K562 (cell line): ENCODE measurements around the gene PPP1R36. TPM values are rescaled to one million over a fixed set of nuclear protein-coding genes. Genes with fewer than 3 reads are reported as not detected.

Experiments used
- ATAC-seq: fragments of 200-7000 bp; cut with Tn5 transposase; 3 replicates; pipeline ENCODE4 v1.9.1; 2020; ENCODE audit warnings: moderate library complexity
- BruUV-seq: library from RNA; stranded (reverse); fragments of 400-500 nt; replicated peaks from 2 replicates; lab custom pipeline; 2021; lab: Mats Ljungman, UMichigan
- CTCF ChIA-PET: fragments of 300-600 bp; formaldehyde crosslinking; extraction: SDS; loops from one replicate; lab custom pipeline; 2021; ENCODE audit warnings: low intra/inter-chr PET ratio; lab: Yijun Ruan, JAX
- POLR2A ChIA-PET: fragments of 300-600, 350-650 bp; sonication (Branson Sonifier 250); formaldehyde crosslinking; extraction: SDS; loops from one replicate; lab custom pipeline; 2021; ENCODE audit warnings: antibody characterized with exemption, inconsistent platforms; lab: Yijun Ruan, JAX
- DNase-seq, 4 experiments: peaks; one replicate each; pipeline versions ENCODE4 v3.0.0 to v3.0.0-alpha.2; 2011 to 2018; ENCODE audit warnings: low spot score in 3 of 4, mixed read lengths in 3 of 4; ENCODE audit errors: extremely low read depth in 1 of 4
- FAIRE-seq: peaks from 2 replicates; lab custom pipeline; 2011; peaks lifted over from hg19 to GRCh38; lab: Jason Lieb, UNC
- H2AFZ ChIP-seq: 2 replicates; pipeline ENCODE4 v1.6.0; 2011; ENCODE audit warnings: low read depth, low read length, control low read depth, inconsistent platforms
- H3K27ac ChIP-seq: fragments of 200-600 bp; 3 replicates; pipeline ENCODE4 v1.8.0; 2011; ENCODE audit warnings: low read depth, mild to moderate bottlenecking, control low read depth, inconsistent platforms, low read length, moderate library complexity, mixed read lengths; ENCODE audit errors: extremely low read depth
- H3K27me3 ChIP-seq, 2 experiments: fragments of 300-600 bp in 1 of 2; 2 replicates in 1 of 2; 3 replicates in 1 of 2; pipeline versions ENCODE4 v1.6.0 to v1.8.0; 2011; ENCODE audit warnings: inconsistent platforms in 2 of 2, low read length in 2 of 2, mild to moderate bottlenecking in 1 of 2, mixed read lengths in 1 of 2, moderate library complexity in 1 of 2; ENCODE audit not compliant: control insufficient read depth in 2 of 2, insufficient read depth in 2 of 2
- H3K36me3 ChIP-seq: fragments of 300-600 bp; 3 replicates; pipeline ENCODE4 v1.8.0; 2011; ENCODE audit warnings: mild to moderate bottlenecking, low read length, inconsistent platforms; ENCODE audit not compliant: control insufficient read depth, insufficient read depth
- H3K4me1 ChIP-seq, 2 experiments: fragments of 200-600 bp in 1 of 2; replicated peaks in 1 of 2; 2 replicates in 1 of 2; 3 replicates in 1 of 2; pipeline versions ENCODE4 v1.5.1 to v1.8.0; 2011; ENCODE audit warnings: inconsistent platforms in 2 of 2, low read length in 2 of 2, mild to moderate bottlenecking in 1 of 2, mixed read lengths in 1 of 2, moderate library complexity in 1 of 2; ENCODE audit not compliant: control insufficient read depth in 2 of 2, insufficient read depth in 2 of 2
- H3K4me2 ChIP-seq: 2 replicates; pipeline ENCODE4 v1.6.1; 2011; ENCODE audit warnings: low read length, control low read depth, inconsistent platforms, mixed read lengths; ENCODE audit not compliant: insufficient read depth
- H3K4me3 ChIP-seq: fragments of 200-600 bp; sonication (generic), shearing (Covaris generic); 2 replicates; pipeline ENCODE4 v1.5.1; 2016; ENCODE audit warnings: control low read depth, inconsistent platforms
- H3K79me2 ChIP-seq: fragments of 200-600 bp; 3 replicates; pipeline ENCODE4 v1.8.0; 2011; ENCODE audit warnings: low read length, inconsistent platforms; ENCODE audit not compliant: control insufficient read depth, insufficient read depth
- H3K9ac ChIP-seq, 2 experiments: 2 replicates each; pipeline versions ENCODE4 v1.6.0 to v1.6.1; 2011; ENCODE audit warnings: low read depth in 2 of 2, low read length in 2 of 2, control low read depth in 1 of 2, inconsistent platforms in 1 of 2, mild to moderate bottlenecking in 1 of 2, mixed read lengths in 1 of 2; ENCODE audit not compliant: insufficient read depth in 1 of 2
- H3K9me1 ChIP-seq: one replicate; pipeline ENCODE4 v1.6.0; 2011; ENCODE audit warnings: inconsistent platforms, mild to moderate bottlenecking, low read length, moderate library complexity; ENCODE audit not compliant: control insufficient read depth, insufficient read depth
- H3K9me3 ChIP-seq: replicated peaks from 2 replicates; pipeline ENCODE4 v1.5.1; 2011; ENCODE audit warnings: low read depth, low read length, inconsistent platforms; ENCODE audit not compliant: control insufficient read depth, insufficient read depth
- H4K20me1 ChIP-seq: replicated peaks from 2 replicates; pipeline ENCODE4 v1.6.1; 2011; ENCODE audit warnings: low read length, inconsistent platforms, mixed read lengths; ENCODE audit not compliant: control insufficient read depth, insufficient read depth
- ATF6 ChIP-seq: sonication (generic); formaldehyde crosslinking; IDR thresholded peaks from 2 replicates; pipeline ENCODE4 v1.4.0; 2020; ENCODE audit warnings: mild to moderate bottlenecking, missing genetic modification reagents
- DLX4 ChIP-seq: fragments of 250-450 bp; sonication (Bioruptor Pico); IDR thresholded peaks from 2 replicates; pipeline ENCODE4 v1.6.1; 2021; ENCODE audit warnings: mild to moderate bottlenecking
- ILK ChIP-seq: fragments of 450-650 bp; IDR thresholded peaks from 2 replicates; pipeline ENCODE4 v1.6.1; 2016; ENCODE audit warnings: missing genetic modification characterization, low read depth, mild to moderate bottlenecking, missing compliant biosample characterization, moderate library complexity, borderline replicate concordance
- MEF2A ChIP-seq: IDR thresholded peaks from 2 replicates; pipeline ENCODE4 v1.6.1; 2011; ENCODE audit warnings: low read depth, mild to moderate bottlenecking, low read length, moderate library complexity; ENCODE audit not compliant: control insufficient read depth
- NCOA1 ChIP-seq: fragments of 450-650 bp; IDR thresholded peaks from 2 replicates; pipeline ENCODE4 v1.6.1; 2016; ENCODE audit warnings: low read depth
- PKNOX1 ChIP-seq: fragments of 450-650 bp; IDR thresholded peaks from 2 replicates; pipeline ENCODE4 v1.6.1; 2016
- ZNF133 ChIP-seq: fragments of 250-450 bp; sonication (Bioruptor Pico); IDR thresholded peaks from 2 replicates; pipeline ENCODE4 v1.4.0; 2020; ENCODE audit warnings: mild to moderate bottlenecking
- WGBS: fragments of 100-300 bp; shearing (Covaris generic); methylation state at CpG from one replicate; pipeline ENCODE4 v1.1.6; 2016; ENCODE audit warnings: low coverage, mixed read lengths; ENCODE audit not compliant: insufficient coverage; ENCODE audit errors: missing lambda C conversion rate; 5-methylcytosine and 5-hydroxymethylcytosine counted together
- in situ Hi-C: fragments of 300-500 bp; cut with MboI; formaldehyde crosslinking; loops from 4 replicates; pipeline ENCODE4 v1.15.0; 2018; ENCODE audit warnings: inconsistent platforms, mixed read lengths
- intact Hi-C: fragments of 100-400 bp; cut with micrococcal nuclease; formaldehyde crosslinking; loops from 2 replicates; pipeline ENCODE4 v1.14.2; 2022
- polyA plus RNA-seq, 8 experiments: library from polyadenylated mRNA; depleted of rRNA in 4 of 8; stranded (reverse) in 5 of 8; unstranded in 3 of 8; fragments of >200 nt; fragmentation: Nextera tagmentation in 2 of 8; fragmentation: Illumina TruSeq in 1 of 8; extraction: Ambion mirVana in 2 of 8; extraction: Trizol in 1 of 8; gene quantifications; 2 replicates each; pipeline versions ENCODE4 v1.2.1 to v1.2.3, GENCODE V29; 2011 to 2014; ENCODE audit warnings: inconsistent platforms in 1 of 8, missing spikeins in 1 of 8
- total RNA-seq, 7 experiments: library from RNA; depleted of rRNA in 6 of 7; stranded (reverse); fragments of >200 nt in 6 of 7; fragmentation: Illumina TruSeq in 2 of 7; extraction: Trizol in 2 of 7; gene quantifications; 2 replicates each; pipeline versions ENCODE4 v1.2.1 to v1.2.3, GENCODE V29; 2011 to 2021; ENCODE audit warnings: low replicate concordance in 1 of 7

The PPP1R36 gene
- total and polyA plus RNA-seq, 9 of the 15 experiments (the other 6 are each of a cell fraction or from before 2014, with no cell fraction given) = 0.29 TPM; not detected in 8

GRCh38 chr14:64563696-64564095, 13.9 kb downstream of the PPP1R36 start:
- H2AFZ ChIP-seq = no peak overlapping the region
- H3K36me3 ChIP-seq = no peaks in the 10 kb centered on the region
- no peak overlapping the region for H3K4me2 ChIP-seq
- TF ChIP-seq MEF2A (no peak), ILK (tag) (no peak), ATF6 (no peak), ZNF133 (CRISPR knock-in tag) (no peak), NCOA1 (no peak), PKNOX1 (no peak), DLX4 (CRISPR knock-in tag) (no peak)
- intact Hi-C loops (no loop called here), in situ Hi-C loops (no loop called here)
- no peaks in the 10 kb centered on the region for H4K20me1 ChIP-seq
- H3K9me1 ChIP-seq = no peaks in the 10 kb centered on the region
- no peaks in the 10 kb centered on the region for H3K9me3 ChIP-seq
- BruUV-seq = no TSS peak
- no peaks in the 10 kb centered on the region for H3K79me2 ChIP-seq
- DNase-seq (no peak), FAIRE-seq (no peak), ATAC-seq (no peak)
- peaks cover 11 to 16% of the 10 kb centered on the region in 2 experiments; a peak in 4 of 5 replicates for H3K27me3 ChIP-seq
- no peak overlapping the region for H3K9ac ChIP-seq
- POLR2A ChIA-PET = no interaction called here
- CTCF ChIA-PET = no interaction called here
- H3K4me1 ChIP-seq = no peaks in the 10 kb centered on the region
- 0% methylated on average over 6 of the region's 6 CpGs for WGBS
- H3K4me3 ChIP-seq = no peak overlapping the region
- no peak overlapping the region for H3K27ac ChIP-seq
